OCI-LY1 (cell line): Measurements from ENCODE around the gene NR4A3.

ENCODE experiments used
- H2AFZ ChIP-seq: fragments of 200-600 bp; sonication (generic), shearing (Covaris generic); 2 replicates; pipeline ENCODE4 v1.6.0; 2014; ENCODE audit warnings: antibody characterized with exemption, mild to moderate bottlenecking, low read length
- H3F3A ChIP-seq: fragments of 200-600 bp; sonication (generic), shearing (Covaris generic); 2 replicates; pipeline ENCODE4 v1.6.0; 2014; ENCODE audit warnings: mild to moderate bottlenecking, antibody characterized with exemption, low read length, moderate library complexity; ENCODE audit not compliant: insufficient read depth
- H3K27ac ChIP-seq: fragments of 200-600 bp; sonication (generic); 2 replicates; pipeline ENCODE4 v1.5.1; 2014; ENCODE audit warnings: low read length, mixed run types, mild to moderate bottlenecking, low read depth; ENCODE audit not compliant: poor library complexity, severe bottlenecking
- H3K27me3 ChIP-seq: fragments of 200-600 bp; sonication (generic); 2 replicates; pipeline ENCODE4 v1.6.0; 2014; ENCODE audit warnings: antibody characterized with exemption, mild to moderate bottlenecking, low read length, moderate library complexity; ENCODE audit not compliant: insufficient read depth
- H3K36me3 ChIP-seq: fragments of 200-600 bp; sonication (generic); 2 replicates; pipeline ENCODE4 v1.6.1; 2014; ENCODE audit warnings: mild to moderate bottlenecking, antibody characterized with exemption, low read length, moderate library complexity, mixed read lengths; ENCODE audit not compliant: insufficient read depth
- H3K4me1 ChIP-seq: fragments of 200-600 bp; sonication (generic); 2 replicates; pipeline ENCODE4 v1.5.1; 2014; ENCODE audit warnings: mild to moderate bottlenecking, low read length, moderate library complexity; ENCODE audit not compliant: insufficient read depth, severe bottlenecking
- H3K4me2 ChIP-seq: fragments of 200-600 bp; sonication (generic), shearing (Covaris generic); 2 replicates; pipeline ENCODE4 v1.6.1; 2014; ENCODE audit warnings: low read length
- H3K4me3 ChIP-seq: fragments of 200-600 bp; sonication (generic); 2 replicates; pipeline ENCODE4 v1.5.1; 2014; ENCODE audit warnings: low read length, low read depth, mild to moderate bottlenecking, mixed read lengths; ENCODE audit not compliant: poor library complexity, severe bottlenecking
- H3K79me2 ChIP-seq: fragments of 200-600 bp; shearing (Covaris generic); 2 replicates; pipeline ENCODE4 v1.6.1; 2016; ENCODE audit warnings: mixed run types, low read length, mixed read lengths; ENCODE audit not compliant: insufficient read depth
- H3K9ac ChIP-seq: fragments of 200-600 bp; sonication (generic), shearing (Covaris generic); 2 replicates; pipeline ENCODE4 v1.6.1; 2014; ENCODE audit warnings: mild to moderate bottlenecking, low read length, mixed read lengths
- H3K9me2 ChIP-seq: fragments of 200-600 bp; sonication (generic), shearing (Covaris generic); 2 replicates; pipeline ENCODE4 v1.6.1; 2014; ENCODE audit warnings: low read depth, mild to moderate bottlenecking, low read length, mixed read lengths
- H3K9me3 ChIP-seq: fragments of 200-600 bp; shearing (Covaris generic); 2 replicates; pipeline ENCODE4 v1.6.1; 2014; ENCODE audit warnings: low read length, mixed read lengths
- H4K20me1 ChIP-seq: fragments of 200-600 bp; sonication (generic), shearing (Covaris generic); 2 replicates; pipeline ENCODE4 v1.6.0; 2016; ENCODE audit warnings: mild to moderate bottlenecking, low read length; ENCODE audit not compliant: insufficient read depth
- CTCF ChIP-seq: fragments of 200-600 bp; sonication (generic), shearing (Covaris generic); IDR thresholded peaks from 2 replicates; pipeline ENCODE4 v1.5.1; 2017; ENCODE audit warnings: mild to moderate bottlenecking, antibody characterized with exemption, low read length, moderate library complexity, mixed read lengths
- EZH2 ChIP-seq: fragments of 200-600 bp; sonication (generic), shearing (Covaris generic); IDR thresholded peaks from 2 replicates; pipeline ENCODE4 v1.8.0; 2017; ENCODE audit warnings: borderline replicate concordance, mixed run types, mild to moderate bottlenecking, antibody characterized with exemption, low read length, moderate library complexity, mixed read lengths

The NR4A3 gene

GRCh38 chr9:99894826-99895225 lies 73.1 kb downstream of the NR4A3 start:
- Histone ChIP-seq H3K9me3 (no peaks in the 10 kb centered on the region), H3K27me3 (no peaks in the 10 kb centered on the region), H3F3A (no peaks in the 10 kb centered on the region), H4K20me1 (no peaks in the 10 kb centered on the region), H3K4me3 (no peak overlapping the region), H3K4me2 (no peak overlapping the region), H2AFZ (no peak overlapping the region), H3K9ac (no peak overlapping the region), H3K36me3 (no peaks in the 10 kb centered on the region), H3K4me1 (no peaks in the 10 kb centered on the region), H3K79me2 (no peaks in the 10 kb centered on the region), H3K9me2 (no peaks in the 10 kb centered on the region), H3K27ac (no peak overlapping the region)
- TF ChIP-seq CTCF, result no peak
- TF ChIP-seq EZH2, result no peak

GRCh38 chr9:99895510-99895909 lies 73.8 kb downstream of the NR4A3 start:
- Histone ChIP-seq H3F3A (no peaks in the 10 kb centered on the region), H3K79me2 (no peaks in the 10 kb centered on the region), H2AFZ (no peak overlapping the region), H3K36me3 (no peaks in the 10 kb centered on the region), H3K4me2 (no peak overlapping the region), H4K20me1 (no peaks in the 10 kb centered on the region), H3K27me3 (no peaks in the 10 kb centered on the region), H3K9ac (no peak overlapping the region), H3K9me2 (no peaks in the 10 kb centered on the region), H3K4me3 (no peak overlapping the region), H3K4me1 (no peaks in the 10 kb centered on the region), H3K27ac (no peak overlapping the region), H3K9me3 (no peaks in the 10 kb centered on the region)
- TF ChIP-seq EZH2 (no peak), CTCF (no peak)

- TF ChIP-seq CTCF, result no peak
- no peak for TF ChIP-seq EZH2
- Histone ChIP-seq H3K4me3 (no peak overlapping the region), H4K20me1 (no peaks in the 10 kb centered on the region)
Observed at GRCh38 chr9:99896119-99896518, 74.4 kb downstream of the NR4A3 start.

More at GRCh38 chr9:99896119-99896518, 74.4 kb downstream of the NR4A3 start:
- no peak overlapping the region for H2AFZ ChIP-seq
- no peaks in the 10 kb centered on the region for H3K4me1 ChIP-seq
- H3K9ac ChIP-seq, result no peak overlapping the region
- no peaks in the 10 kb centered on the region for H3F3A ChIP-seq
- H3K4me2 ChIP-seq, result no peak overlapping the region
- H3K36me3 ChIP-seq, result no peaks in the 10 kb centered on the region
- H3K27ac ChIP-seq, result no peak overlapping the region
- H3K9me2 ChIP-seq, result no peaks in the 10 kb centered on the region
- H3K9me3 ChIP-seq, result no peaks in the 10 kb centered on the region
- no peaks in the 10 kb centered on the region for H3K79me2 ChIP-seq
- no peaks in the 10 kb centered on the region for H3K27me3 ChIP-seq
